ENCODE results near the gene KCNJ4.
A peak's percentile ranks its signal among the peaks of the same experiment; 100 is the strongest.

KCNJ4 gene

DNA sequence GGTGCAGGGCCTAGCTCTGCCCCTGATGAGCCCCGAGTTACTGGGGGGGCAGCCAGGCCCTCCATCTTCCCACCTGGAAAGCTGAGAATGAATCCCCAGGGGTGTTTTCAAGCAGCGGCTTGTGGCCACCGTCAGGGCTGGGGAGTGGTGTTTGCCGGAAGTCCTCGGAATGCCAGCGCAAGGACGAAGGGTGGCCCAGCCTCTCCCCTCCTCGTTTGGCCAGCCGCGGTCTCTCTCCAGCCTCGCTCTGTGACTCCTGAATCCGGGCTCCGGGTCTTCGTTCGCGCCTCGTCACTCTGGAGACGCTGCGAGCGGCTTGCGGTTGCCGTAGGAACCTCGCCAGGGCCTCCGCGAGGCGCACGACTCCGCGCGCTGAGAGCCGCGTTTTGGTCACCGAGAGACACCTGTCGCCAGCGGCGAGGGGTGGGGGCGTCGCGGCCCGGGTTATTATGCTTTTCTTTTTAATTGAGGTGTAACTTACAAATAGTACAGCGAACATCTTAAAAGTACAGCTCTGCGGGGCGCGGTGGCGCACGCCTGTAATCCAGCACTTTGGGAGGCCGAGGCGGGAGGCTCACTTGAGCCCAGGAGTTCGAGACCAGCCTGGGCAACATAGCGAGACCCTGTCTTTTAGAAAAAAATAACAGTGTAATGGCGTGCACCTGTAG lies 6.5 kb upstream of the KCNJ4 start:
- H3K4me1 ChIP-seq (ENCODE audit: control insufficient read depth, insufficient read depth, low read length) = no peaks in the 10 kb centered on the region
- H3K9me3 ChIP-seq (ENCODE audit: control insufficient read depth, insufficient read depth, low read depth, low read length) = no peaks in the 10 kb centered on the region
- CTCF ChIA-PET = interaction anchor here (0.9 to 2.5 kb wide), 2 partner anchors 111 to 409 kb away, joined by 4 to 9 read pairs; no protein-coding TSS in a partner anchor
- no peaks in the 10 kb centered on the region for H3K36me3 ChIP-seq (ENCODE audit: control insufficient read depth in 2 of 2, insufficient read depth in 1 of 2, low read length in 2 of 2)
- H3K4me3 ChIP-seq (ENCODE audit: low read depth, low read length) = no peak overlapping the region; the same call in 1 of the 2 replicates
- no peak overlapping the region for H3K27ac ChIP-seq (ENCODE audit: extremely low read depth, low read depth, low read length)
- POLR2A ChIA-PET = interaction anchor here (0.5 to 1.3 kb wide), 4 partner anchors 36 to 109 kb away, joined by 3 to 5 read pairs (median 3); partner anchors contain the start of gene DMC1
- TF ChIP-seq, protein P1, sequence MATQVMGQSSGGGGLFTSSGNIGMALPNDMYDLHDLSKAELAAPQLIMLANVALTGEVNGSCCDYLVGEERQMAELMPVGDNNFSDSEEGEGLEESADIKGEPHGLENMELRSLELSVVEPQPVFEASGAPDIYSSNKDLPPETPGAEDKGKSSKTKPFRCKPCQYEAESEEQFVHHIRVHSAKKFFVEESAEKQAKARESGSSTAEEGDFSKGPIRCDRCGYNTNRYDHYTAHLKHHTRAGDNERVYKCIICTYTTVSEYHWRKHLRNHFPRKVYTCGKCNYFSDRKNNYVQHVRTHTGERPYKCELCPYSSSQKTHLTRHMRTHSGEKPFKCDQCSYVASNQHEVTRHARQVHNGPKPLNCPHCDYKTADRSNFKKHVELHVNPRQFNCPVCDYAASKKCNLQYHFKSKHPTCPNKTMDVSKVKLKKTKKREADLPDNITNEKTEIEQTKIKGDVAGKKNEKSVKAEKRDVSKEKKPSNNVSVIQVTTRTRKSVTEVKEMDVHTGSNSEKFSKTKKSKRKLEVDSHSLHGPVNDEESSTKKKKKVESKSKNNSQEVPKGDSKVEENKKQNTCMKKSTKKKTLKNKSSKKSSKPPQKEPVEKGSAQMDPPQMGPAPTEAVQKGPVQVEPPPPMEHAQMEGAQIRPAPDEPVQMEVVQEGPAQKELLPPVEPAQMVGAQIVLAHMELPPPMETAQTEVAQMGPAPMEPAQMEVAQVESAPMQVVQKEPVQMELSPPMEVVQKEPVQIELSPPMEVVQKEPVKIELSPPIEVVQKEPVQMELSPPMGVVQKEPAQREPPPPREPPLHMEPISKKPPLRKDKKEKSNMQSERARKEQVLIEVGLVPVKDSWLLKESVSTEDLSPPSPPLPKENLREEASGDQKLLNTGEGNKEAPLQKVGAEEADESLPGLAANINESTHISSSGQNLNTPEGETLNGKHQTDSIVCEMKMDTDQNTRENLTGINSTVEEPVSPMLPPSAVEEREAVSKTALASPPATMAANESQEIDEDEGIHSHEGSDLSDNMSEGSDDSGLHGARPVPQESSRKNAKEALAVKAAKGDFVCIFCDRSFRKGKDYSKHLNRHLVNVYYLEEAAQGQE (tag by site-specific recombination; IDR thresholded peaks at IDR 0.05) = no peak
- TF ChIP-seq ZNF223 (tag by site-specific recombination; IDR thresholded peaks at IDR 0.05) = no peak
- TF ChIP-seq, protein P2, sequence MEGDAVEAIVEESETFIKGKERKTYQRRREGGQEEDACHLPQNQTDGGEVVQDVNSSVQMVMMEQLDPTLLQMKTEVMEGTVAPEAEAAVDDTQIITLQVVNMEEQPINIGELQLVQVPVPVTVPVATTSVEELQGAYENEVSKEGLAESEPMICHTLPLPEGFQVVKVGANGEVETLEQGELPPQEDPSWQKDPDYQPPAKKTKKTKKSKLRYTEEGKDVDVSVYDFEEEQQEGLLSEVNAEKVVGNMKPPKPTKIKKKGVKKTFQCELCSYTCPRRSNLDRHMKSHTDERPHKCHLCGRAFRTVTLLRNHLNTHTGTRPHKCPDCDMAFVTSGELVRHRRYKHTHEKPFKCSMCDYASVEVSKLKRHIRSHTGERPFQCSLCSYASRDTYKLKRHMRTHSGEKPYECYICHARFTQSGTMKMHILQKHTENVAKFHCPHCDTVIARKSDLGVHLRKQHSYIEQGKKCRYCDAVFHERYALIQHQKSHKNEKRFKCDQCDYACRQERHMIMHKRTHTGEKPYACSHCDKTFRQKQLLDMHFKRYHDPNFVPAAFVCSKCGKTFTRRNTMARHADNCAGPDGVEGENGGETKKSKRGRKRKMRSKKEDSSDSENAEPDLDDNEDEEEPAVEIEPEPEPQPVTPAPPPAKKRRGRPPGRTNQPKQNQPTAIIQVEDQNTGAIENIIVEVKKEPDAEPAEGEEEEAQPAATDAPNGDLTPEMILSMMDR (tag by site-specific recombination; IDR thresholded peaks at IDR 0.05) = no peak
- no peak for TF ChIP-seq ZNF626 (tag by site-specific recombination; IDR thresholded peaks at IDR 0.05)
- no peak for TF ChIP-seq ZNF433 (tag by site-specific recombination; IDR thresholded peaks at IDR 0.05; ENCODE audit: low read depth)
- peak; percentile 93 for TF ChIP-seq GLIS2 (tag by site-specific recombination; IDR thresholded peaks at IDR 0.05)
- TF ChIP-seq ZNF621 (tag by site-specific recombination; IDR thresholded peaks at IDR 0.05) = no peak
- TF ChIP-seq, protein P3, sequence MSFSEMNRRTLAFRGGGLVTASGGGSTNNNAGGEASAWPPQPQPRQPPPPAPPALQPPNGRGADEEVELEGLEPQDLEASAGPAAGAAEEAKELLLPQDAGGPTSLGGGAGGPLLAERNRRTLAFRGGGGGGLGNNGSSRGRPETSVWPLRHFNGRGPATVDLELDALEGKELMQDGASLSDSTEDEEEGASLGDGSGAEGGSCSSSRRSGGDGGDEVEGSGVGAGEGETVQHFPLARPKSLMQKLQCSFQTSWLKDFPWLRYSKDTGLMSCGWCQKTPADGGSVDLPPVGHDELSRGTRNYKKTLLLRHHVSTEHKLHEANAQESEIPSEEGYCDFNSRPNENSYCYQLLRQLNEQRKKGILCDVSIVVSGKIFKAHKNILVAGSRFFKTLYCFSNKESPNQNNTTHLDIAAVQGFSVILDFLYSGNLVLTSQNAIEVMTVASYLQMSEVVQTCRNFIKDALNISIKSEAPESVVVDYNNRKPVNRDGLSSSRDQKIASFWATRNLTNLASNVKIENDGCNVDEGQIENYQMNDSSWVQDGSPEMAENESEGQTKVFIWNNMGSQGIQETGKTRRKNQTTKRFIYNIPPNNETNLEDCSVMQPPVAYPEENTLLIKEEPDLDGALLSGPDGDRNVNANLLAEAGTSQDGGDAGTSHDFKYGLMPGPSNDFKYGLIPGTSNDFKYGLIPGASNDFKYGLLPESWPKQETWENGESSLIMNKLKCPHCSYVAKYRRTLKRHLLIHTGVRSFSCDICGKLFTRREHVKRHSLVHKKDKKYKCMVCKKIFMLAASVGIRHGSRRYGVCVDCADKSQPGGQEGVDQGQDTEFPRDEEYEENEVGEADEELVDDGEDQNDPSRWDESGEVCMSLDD (tag by site-specific recombination; IDR thresholded peaks at IDR 0.05) = peak; percentile 73
- TF ChIP-seq SCRT1 (tag by site-specific recombination; IDR thresholded peaks at IDR 0.05; ENCODE audit: borderline replicate concordance) = peak; percentile 89
- TF ChIP-seq ZNF239 (tag by site-specific recombination; IDR thresholded peaks at IDR 0.05) = no peak
- peak; percentile 57 for TF ChIP-seq ZBTB8A (tag by site-specific recombination; IDR thresholded peaks at IDR 0.05)
- no peak for TF ChIP-seq ZNF114 (tag by site-specific recombination; IDR thresholded peaks at IDR 0.05)
- peak; percentile 10; the same call in 1 of the 2 replicates for TF ChIP-seq ZBTB20 (tag by site-specific recombination; IDR thresholded peaks at IDR 0.05)
- TF ChIP-seq GLI2 (tag by site-specific recombination; IDR thresholded peaks at IDR 0.05; ENCODE audit: borderline replicate concordance, low read depth) = no peak
- peak; percentile 69; the same call in 1 of the 2 replicates for TF ChIP-seq ZNF24 (tag by site-specific recombination; IDR thresholded peaks at IDR 0.05)
- no peak for TF ChIP-seq ZNF544 (tag by site-specific recombination; IDR thresholded peaks at IDR 0.05)
- peak; percentile 99 for TF ChIP-seq ZNF121 (tag by site-specific recombination; IDR thresholded peaks at IDR 0.05)
- peak; percentile 74 for TF ChIP-seq ZNF335 (tag by site-specific recombination; conservative IDR thresholded peaks at IDR 0.05)
- TF ChIP-seq HOXD13 (CRISPR knock-in tag; IDR thresholded peaks at IDR 0.05; ENCODE audit: borderline replicate concordance) = no peak
- peak; percentile 60; the same call in 1 of the 2 replicates for TF ChIP-seq WT1 (tag by site-specific recombination; IDR thresholded peaks at IDR 0.05)
- 0 out of 2 replicates have a peak, but pooled peaks have one; percentile 25 for TF ChIP-seq ZNF558 (tag by site-specific recombination; IDR thresholded peaks at IDR 0.05)
- TF ChIP-seq ZNF843 (tag by site-specific recombination; IDR thresholded peaks at IDR 0.05) = peak; percentile 49; the same call in 1 of the 2 replicates
- TF ChIP-seq, protein P4, sequence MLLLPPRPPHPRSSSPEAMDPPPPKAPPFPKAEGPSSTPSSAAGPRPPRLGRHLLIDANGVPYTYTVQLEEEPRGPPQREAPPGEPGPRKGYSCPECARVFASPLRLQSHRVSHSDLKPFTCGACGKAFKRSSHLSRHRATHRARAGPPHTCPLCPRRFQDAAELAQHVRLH (tag by site-specific recombination; IDR thresholded peaks at IDR 0.05) = peak; percentile 65; the same call in 1 of the 2 replicates
- TF ChIP-seq OSR2 (tag by site-specific recombination; IDR thresholded peaks at IDR 0.05) = peak; percentile 7; the same call in 1 of the 2 replicates
- TF ChIP-seq, protein P5, sequence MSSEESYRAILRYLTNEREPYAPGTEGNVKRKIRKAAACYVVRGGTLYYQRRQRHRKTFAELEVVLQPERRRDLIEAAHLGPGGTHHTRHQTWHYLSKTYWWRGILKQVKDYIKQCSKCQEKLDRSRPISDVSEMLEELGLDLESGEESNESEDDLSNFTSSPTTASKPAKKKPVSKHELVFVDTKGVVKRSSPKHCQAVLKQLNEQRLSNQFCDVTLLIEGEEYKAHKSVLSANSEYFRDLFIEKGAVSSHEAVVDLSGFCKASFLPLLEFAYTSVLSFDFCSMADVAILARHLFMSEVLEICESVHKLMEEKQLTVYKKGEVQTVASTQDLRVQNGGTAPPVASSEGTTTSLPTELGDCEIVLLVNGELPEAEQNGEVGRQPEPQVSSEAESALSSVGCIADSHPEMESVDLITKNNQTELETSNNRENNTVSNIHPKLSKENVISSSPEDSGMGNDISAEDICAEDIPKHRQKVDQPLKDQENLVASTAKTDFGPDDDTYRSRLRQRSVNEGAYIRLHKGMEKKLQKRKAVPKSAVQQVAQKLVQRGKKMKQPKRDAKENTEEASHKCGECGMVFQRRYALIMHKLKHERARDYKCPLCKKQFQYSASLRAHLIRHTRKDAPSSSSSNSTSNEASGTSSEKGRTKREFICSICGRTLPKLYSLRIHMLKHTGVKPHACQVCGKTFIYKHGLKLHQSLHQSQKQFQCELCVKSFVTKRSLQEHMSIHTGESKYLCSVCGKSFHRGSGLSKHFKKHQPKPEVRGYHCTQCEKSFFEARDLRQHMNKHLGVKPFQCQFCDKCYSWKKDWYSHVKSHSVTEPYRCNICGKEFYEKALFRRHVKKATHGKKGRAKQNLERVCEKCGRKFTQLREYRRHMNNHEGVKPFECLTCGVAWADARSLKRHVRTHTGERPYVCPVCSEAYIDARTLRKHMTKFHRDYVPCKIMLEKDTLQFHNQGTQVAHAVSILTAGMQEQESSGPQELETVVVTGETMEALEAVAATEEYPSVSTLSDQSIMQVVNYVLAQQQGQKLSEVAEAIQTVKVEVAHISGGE (tag by site-specific recombination; conservative IDR thresholded peaks at IDR 0.05; ENCODE audit: low read depth) = peak; percentile 39; the same call in 1 of the 2 replicates
- TF ChIP-seq ZNF670 (tag by site-specific recombination; IDR thresholded peaks at IDR 0.05; ENCODE audit: low read depth) = no peak
